BJ (cell line): ENCODE results near the gene ACSM4. TPM values are rescaled to one million over a fixed set of nuclear protein-coding genes. Genes with fewer than 3 reads are reported as not detected.

Experiments
- CTCF ChIA-PET: fragments of 350-600 bp; formaldehyde crosslinking; extraction: SDS; loops from one replicate; lab custom pipeline; 2021; ENCODE audit warnings: antibody characterized with exemption, inconsistent platforms; lab: Yijun Ruan, JAX
- POLR2A ChIA-PET: fragments of 300-600 bp; sonication (Branson Sonifier 250); formaldehyde crosslinking; extraction: SDS; loops from one replicate; lab custom pipeline; 2021; ENCODE audit warnings: antibody characterized with exemption; lab: Charles Lee
- DNase-seq: peaks from one replicate; pipeline ENCODE4 v3.0.0-alpha.2; 2011; ENCODE audit warnings: low read depth
- H3K27me3 ChIP-seq: 2 replicates; pipeline ENCODE4 v1.6.0; 2011; ENCODE audit warnings: low read length; ENCODE audit not compliant: control insufficient read depth, insufficient read depth
- H3K36me3 ChIP-seq: 2 replicates; pipeline ENCODE4 v1.5.1; 2011; ENCODE audit warnings: low read length; ENCODE audit not compliant: control insufficient read depth, insufficient read depth
- H3K4me3 ChIP-seq: 2 replicates; pipeline ENCODE4 v1.5.1; 2011; ENCODE audit warnings: low read depth, mild to moderate bottlenecking, control low read depth, low read length
- polyA plus RNA-seq: library from polyadenylated mRNA; depleted of rRNA; stranded (reverse); fragments of >200 nt; gene quantifications from 2 replicates; pipeline ENCODE4 v1.2.3, GENCODE V29; 2011
- TF ChIP-seq, protein P1 (sequence below): IDR thresholded peaks from 2 replicates; pipeline ENCODE4 v1.5.1; 2011; ENCODE audit warnings: low read depth, mild to moderate bottlenecking, control low read depth, inconsistent platforms, low read length, moderate library complexity; ENCODE audit not compliant: insufficient read depth

The ACSM4 gene
- polyA plus RNA-seq, 1 experiment, result not detected

DNA sequence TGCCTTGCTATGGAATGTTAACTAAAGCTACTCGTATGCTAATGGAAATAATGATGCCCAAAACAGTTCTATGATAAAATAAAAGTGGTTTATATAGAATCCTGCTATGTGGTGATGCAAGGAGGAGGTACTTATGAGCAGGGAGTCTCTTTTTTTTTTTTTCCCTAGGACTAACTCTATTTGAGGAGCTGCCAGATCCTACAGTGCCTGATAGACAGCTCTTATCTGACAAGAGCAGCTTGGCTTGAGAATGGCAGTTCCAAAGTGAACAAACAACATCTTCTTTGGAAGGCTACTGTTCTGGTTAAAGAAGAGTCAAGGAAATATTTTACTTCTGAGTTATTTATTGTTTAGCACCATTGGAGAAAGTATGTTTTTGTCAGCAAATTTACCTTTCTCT lies 10.2 kb upstream of the ACSM4 start:
- ChIA-PET CTCF (no interaction called here), POLR2A (no interaction called here)
- no peaks in the 10 kb centered on the region for H3K36me3 ChIP-seq
- TF ChIP-seq, protein P1, sequence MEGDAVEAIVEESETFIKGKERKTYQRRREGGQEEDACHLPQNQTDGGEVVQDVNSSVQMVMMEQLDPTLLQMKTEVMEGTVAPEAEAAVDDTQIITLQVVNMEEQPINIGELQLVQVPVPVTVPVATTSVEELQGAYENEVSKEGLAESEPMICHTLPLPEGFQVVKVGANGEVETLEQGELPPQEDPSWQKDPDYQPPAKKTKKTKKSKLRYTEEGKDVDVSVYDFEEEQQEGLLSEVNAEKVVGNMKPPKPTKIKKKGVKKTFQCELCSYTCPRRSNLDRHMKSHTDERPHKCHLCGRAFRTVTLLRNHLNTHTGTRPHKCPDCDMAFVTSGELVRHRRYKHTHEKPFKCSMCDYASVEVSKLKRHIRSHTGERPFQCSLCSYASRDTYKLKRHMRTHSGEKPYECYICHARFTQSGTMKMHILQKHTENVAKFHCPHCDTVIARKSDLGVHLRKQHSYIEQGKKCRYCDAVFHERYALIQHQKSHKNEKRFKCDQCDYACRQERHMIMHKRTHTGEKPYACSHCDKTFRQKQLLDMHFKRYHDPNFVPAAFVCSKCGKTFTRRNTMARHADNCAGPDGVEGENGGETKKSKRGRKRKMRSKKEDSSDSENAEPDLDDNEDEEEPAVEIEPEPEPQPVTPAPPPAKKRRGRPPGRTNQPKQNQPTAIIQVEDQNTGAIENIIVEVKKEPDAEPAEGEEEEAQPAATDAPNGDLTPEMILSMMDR, result no peak
- no peak overlapping the region for H3K4me3 ChIP-seq
- no peaks in the 10 kb centered on the region for H3K27me3 ChIP-seq
- DNase-seq, result no peak

DNA sequence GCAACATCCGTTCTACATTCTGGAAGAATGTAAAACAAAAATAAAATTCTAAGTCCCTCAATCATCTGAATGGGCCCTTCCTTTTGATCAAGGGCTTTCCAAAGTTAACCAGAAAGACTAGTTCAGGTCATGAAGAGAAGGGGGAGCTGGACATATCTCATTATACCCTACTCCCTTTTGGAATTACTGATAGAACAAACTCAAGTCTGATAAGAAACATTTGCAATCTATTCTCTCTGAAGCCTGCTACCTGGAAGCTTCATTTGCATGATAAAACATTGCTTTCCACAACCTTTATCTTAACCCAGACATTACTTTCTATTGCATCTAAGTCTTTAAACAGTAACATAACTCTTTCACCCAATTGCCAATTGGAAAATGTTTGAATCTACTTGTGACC lies 8.3 kb upstream of the ACSM4 start:
- no peak for DNase-seq
- TF ChIP-seq, protein P1, result no peak
- H3K36me3 ChIP-seq, result no peaks in the 10 kb centered on the region
- H3K27me3 ChIP-seq, result no peaks in the 10 kb centered on the region
- H3K4me3 ChIP-seq, result no peak overlapping the region
- ChIA-PET CTCF (no interaction called here), POLR2A (no interaction called here)

DNA sequence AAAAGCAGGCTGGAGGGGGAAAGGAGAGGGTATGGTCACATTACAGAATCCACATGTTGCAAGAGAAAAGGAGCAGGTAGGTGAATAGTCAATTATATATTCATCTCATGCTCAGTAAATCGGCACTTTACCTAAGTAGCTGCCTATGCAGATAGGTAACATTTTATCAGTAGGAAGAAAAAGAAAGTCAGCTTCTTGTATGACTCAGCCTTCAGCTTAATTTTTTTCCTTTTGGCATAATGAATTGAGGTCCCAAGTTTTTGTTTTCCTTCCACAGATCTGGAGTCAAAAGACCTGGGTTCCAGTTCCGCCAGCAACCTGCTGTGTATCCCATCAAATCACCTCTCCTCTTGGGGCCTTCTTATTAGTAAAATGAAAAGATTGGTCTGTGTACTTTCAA lies 6.0 kb upstream of the ACSM4 start:
- Histone ChIP-seq H3K27me3 (no peaks in the 10 kb centered on the region), H3K36me3 (no peaks in the 10 kb centered on the region), H3K4me3 (no peak overlapping the region)
- no peak for DNase-seq
- ChIA-PET CTCF (no interaction called here), POLR2A (no interaction called here)
- TF ChIP-seq, protein P1, result no peak

GRCh38 chr12:7302266-7302986 lies 1.4 kb upstream of the ACSM4 start:
- CTCF ChIA-PET, result no interaction called here
- H3K27me3 ChIP-seq, result no peaks in the 10 kb centered on the region
- no peak overlapping the region for H3K4me3 ChIP-seq
- POLR2A ChIA-PET, result no interaction called here
- H3K36me3 ChIP-seq, result no peaks in the 10 kb centered on the region
- no peak for DNase-seq
- TF ChIP-seq, protein P1, result no peak

GRCh38 chr12:7303230-7303629 lies 642 bp upstream of the ACSM4 start:
- ChIA-PET CTCF (no interaction called here), POLR2A (no interaction called here)
- Histone ChIP-seq H3K27me3 (no peaks in the 10 kb centered on the region), H3K4me3 (no peak overlapping the region), H3K36me3 (no peaks in the 10 kb centered on the region)
- no peak for DNase-seq
- TF ChIP-seq, protein P1, result no peak
